Stomach (tissue), 9 donors: ENCODE measurements around the gene PRMT3. TPM values are rescaled to one million over a fixed set of nuclear protein-coding genes. Genes with fewer than 3 reads are reported as not detected.
"Not testable (repeated sequence)": the region's sequence is repeated elsewhere in the genome, so short reads cannot be mapped to it uniquely, and the experiment has no call there.

Experiments
- DNase-seq, 2 donors: peaks; one replicate each; pipeline versions ENCODE4 v3.0.0 to v3.0.0-alpha.2; 2013 to 2019
- H3K27ac ChIP-seq, 5 donors: fragments of 200-600 bp in 4 of 5; sonication (generic) in 4 of 5; one replicate each; pipeline ENCODE4 v1.5.1; 2013 to 2019; ENCODE audit warnings: mild to moderate bottlenecking in 1 of 5, moderate library complexity in 1 of 5
- H3K27me3 ChIP-seq, 3 donors: fragments of 200-600 bp; sonication (generic); one replicate each; pipeline ENCODE4 v1.5.1; 2017 to 2019; ENCODE audit warnings: mixed run types in 1 of 3
- H3K36me3 ChIP-seq, 4 donors: fragments of 200-600 bp; sonication (generic); 1 replicate in 3 of 4; 2 replicates in 1 of 4; pipeline ENCODE4 v1.5.1; 2016 to 2019
- H3K4me1 ChIP-seq, 4 donors: fragments of 200-600 bp; sonication (generic); one replicate each; pipeline ENCODE4 v1.5.1; 2016 to 2019
- H3K4me3 ChIP-seq, 4 donors: fragments of 200-600 bp; sonication (generic) in 3 of 4; one replicate each; pipeline ENCODE4 v1.5.1; 2016 to 2019; ENCODE audit warnings: mild to moderate bottlenecking in 1 of 4
- H3K9me3 ChIP-seq, 4 donors: fragments of 200-600 bp; sonication (generic); one replicate each; pipeline ENCODE4 v1.5.1; 2016 to 2019
- EP300 ChIP-seq: sonication (generic); formaldehyde crosslinking; IDR thresholded peaks from one replicate; pipeline ENCODE4 v1.6.1; 2017; ENCODE audit warnings: antibody characterized with exemption
- POLR2A ChIP-seq, 4 donors: fragments of 450-650 bp; IDR thresholded peaks; one replicate each; pipeline ENCODE4 v1.6.1; 2016; ENCODE audit warnings: antibody characterized with exemption in 4 of 4, control low read depth in 2 of 4, mild to moderate bottlenecking in 1 of 4, moderate library complexity in 1 of 4
- POLR2AphosphoS5 ChIP-seq, 3 donors: sonication (generic); formaldehyde crosslinking; IDR thresholded peaks; one replicate each; pipeline ENCODE4 v1.6.1; 2016; ENCODE audit warnings: antibody characterized with exemption in 3 of 3
- WGBS, 5 donors: extraction: QIAGEN DNeasy Blood & Tissue Kit in 3 of 5; methylation state at CpG; one replicate each; pipeline versions ENCODE4 v1.1.5 to v1.1.7; 2013 to 2018; 5-methylcytosine and 5-hydroxymethylcytosine counted together
- intact Hi-C: fragments of 100-400 bp; cut with DNase I; formaldehyde crosslinking; loops from one replicate; pipeline ENCODE4 v1.15.1; 2023; ENCODE audit warnings: low total_unique reads
- polyA plus RNA-seq, 3 donors: library from polyadenylated mRNA; stranded (reverse); fragments of 200-250 nt; gene quantifications; one replicate each; pipeline ENCODE4 v1.2.3, GENCODE V29; 2013
- total RNA-seq, 5 donors: library from RNA; depleted of rRNA; stranded (reverse); fragments of >200 nt; gene quantifications; one replicate each; pipeline versions ENCODE4 v1.1.0 to v1.2.3, GENCODE V29; 2014 to 2016
- TF ChIP-seq, protein P1 (sequence below), 7 experiments: fragments of 450-650 bp in 4 of 7; fragments of 200-600 bp in 3 of 7; sonication (generic) in 3 of 7; IDR thresholded peaks; one replicate each; pipeline ENCODE4 v1.5.1; 2016 to 2019; ENCODE audit warnings: antibody characterized with exemption in 7 of 7, control low read depth in 2 of 7, mild to moderate bottlenecking in 1 of 7
- donor health status: healthy with polysubstance abuse.
- donor health status: Bipolar disorder and iron deficiency.
- donor health status: healthy.

PRMT3 gene
- total and polyA plus RNA-seq, 8 donors: 4.7 to 54.5 (median 9.7) TPM

- H3K27me3 ChIP-seq: no peaks in the 10 kb centered on the region
- DNase-seq: no peak
- 92 to 96% (median 95%) methylated on average over 2 of the region's 2 CpGs for WGBS, 5 donors
- no peak for TF ChIP-seq POLR2A (IDR thresholded peaks at IDR 0.05)
- TF ChIP-seq POLR2AphosphoS5 (IDR thresholded peaks at IDR 0.05): no peak
- TF ChIP-seq, protein P1, sequence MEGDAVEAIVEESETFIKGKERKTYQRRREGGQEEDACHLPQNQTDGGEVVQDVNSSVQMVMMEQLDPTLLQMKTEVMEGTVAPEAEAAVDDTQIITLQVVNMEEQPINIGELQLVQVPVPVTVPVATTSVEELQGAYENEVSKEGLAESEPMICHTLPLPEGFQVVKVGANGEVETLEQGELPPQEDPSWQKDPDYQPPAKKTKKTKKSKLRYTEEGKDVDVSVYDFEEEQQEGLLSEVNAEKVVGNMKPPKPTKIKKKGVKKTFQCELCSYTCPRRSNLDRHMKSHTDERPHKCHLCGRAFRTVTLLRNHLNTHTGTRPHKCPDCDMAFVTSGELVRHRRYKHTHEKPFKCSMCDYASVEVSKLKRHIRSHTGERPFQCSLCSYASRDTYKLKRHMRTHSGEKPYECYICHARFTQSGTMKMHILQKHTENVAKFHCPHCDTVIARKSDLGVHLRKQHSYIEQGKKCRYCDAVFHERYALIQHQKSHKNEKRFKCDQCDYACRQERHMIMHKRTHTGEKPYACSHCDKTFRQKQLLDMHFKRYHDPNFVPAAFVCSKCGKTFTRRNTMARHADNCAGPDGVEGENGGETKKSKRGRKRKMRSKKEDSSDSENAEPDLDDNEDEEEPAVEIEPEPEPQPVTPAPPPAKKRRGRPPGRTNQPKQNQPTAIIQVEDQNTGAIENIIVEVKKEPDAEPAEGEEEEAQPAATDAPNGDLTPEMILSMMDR (IDR thresholded peaks at IDR 0.05): no peak
- no peak for TF ChIP-seq EP300
- H3K36me3 ChIP-seq: peaks cover 0 to 8% (median 7%) of the 10 kb centered on the region in 4 donors
- H3K27ac ChIP-seq: no peak overlapping the region
- peaks cover 0 to 15% (median 3%) of the 10 kb centered on the region in 4 donors for H3K4me1 ChIP-seq
- H3K4me3 ChIP-seq: no peak overlapping the region
- H3K9me3 ChIP-seq: no peaks in the 10 kb centered on the region
- intact Hi-C loops: no loop called here
Measured at GRCh38 chr11:20474882-20475517, 87.5 kb downstream of the PRMT3 start.

DNA sequence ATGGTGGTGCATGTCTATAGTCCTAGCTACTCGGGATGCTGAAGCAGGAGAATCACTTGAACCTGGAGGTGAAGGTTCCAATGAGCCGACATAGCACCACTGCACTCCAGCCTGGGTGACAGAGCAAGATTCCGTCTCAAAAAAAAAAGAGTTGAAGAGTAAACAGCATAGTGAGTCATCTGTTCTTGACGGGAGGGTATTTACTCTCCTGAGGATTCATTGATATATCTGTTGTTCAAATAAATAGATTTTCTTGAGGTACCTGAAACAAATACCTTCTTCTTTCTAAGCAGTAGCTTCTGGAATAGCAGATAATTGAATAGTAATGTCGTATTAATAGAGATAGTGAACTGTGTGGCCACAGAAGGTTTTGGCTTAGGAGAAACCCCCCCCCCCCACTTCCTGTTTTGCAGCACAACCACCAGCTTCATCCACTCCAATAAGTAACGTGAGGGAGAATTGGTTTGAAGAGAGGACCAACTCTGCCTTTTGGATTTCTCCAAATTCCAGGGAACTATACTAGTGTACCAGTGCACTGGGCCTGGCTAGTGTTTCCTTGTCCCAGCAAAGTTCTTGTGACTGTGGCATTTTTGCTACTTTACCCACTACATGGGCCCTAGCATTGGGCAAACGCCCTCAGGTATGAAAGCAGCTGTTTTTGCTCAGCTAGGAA, 90.0 kb downstream of the PRMT3 start:
- 71 to 82% (median 75%) methylated on average over 7 of the region's 7 CpGs for WGBS, 5 donors
- no peak for DNase-seq
- Histone ChIP-seq H3K36me3 (peaks cover 0 to 4% (median 0%) of the 10 kb centered on the region in 4 donors), H3K4me1 (peaks cover 0 to 15% (median 3%) of the 10 kb centered on the region in 4 donors), H3K4me3 (no peak overlapping the region), H3K27me3 (no peaks in the 10 kb centered on the region), H3K27ac (no peak overlapping the region), H3K9me3 (no peaks in the 10 kb centered on the region)
- TF ChIP-seq POLR2A (IDR thresholded peaks at IDR 0.05) (no peak), POLR2AphosphoS5 (IDR thresholded peaks at IDR 0.05) (no peak), EP300 (no peak)
- TF ChIP-seq, protein P1 (IDR thresholded peaks at IDR 0.05): no peak
- intact Hi-C loops: no loop called here

GRCh38 chr11:20479513-20479912, 92.0 kb downstream of the PRMT3 start:
- 86 to 90% (median 87%) methylated on average over 6 of the region's 6 CpGs for WGBS, 5 donors
- intact Hi-C loops: no loop called here
- H3K36me3 ChIP-seq: peaks cover 0 to 4% (median 0%) of the 10 kb centered on the region in 4 donors
- no peak for DNase-seq
- TF ChIP-seq, protein P1 (IDR thresholded peaks at IDR 0.05): no peak
- no peak for TF ChIP-seq POLR2AphosphoS5 (IDR thresholded peaks at IDR 0.05)
- no peak for TF ChIP-seq EP300
- TF ChIP-seq POLR2A (IDR thresholded peaks at IDR 0.05): no peak
- H3K4me1 ChIP-seq: peaks cover 0 to 8% (median 0%) of the 10 kb centered on the region in 4 donors
- no peaks in the 10 kb centered on the region for H3K27me3 ChIP-seq
- no peak overlapping the region for H3K27ac ChIP-seq
- H3K4me3 ChIP-seq: no peak overlapping the region
- H3K9me3 ChIP-seq: no peaks in the 10 kb centered on the region

DNA sequence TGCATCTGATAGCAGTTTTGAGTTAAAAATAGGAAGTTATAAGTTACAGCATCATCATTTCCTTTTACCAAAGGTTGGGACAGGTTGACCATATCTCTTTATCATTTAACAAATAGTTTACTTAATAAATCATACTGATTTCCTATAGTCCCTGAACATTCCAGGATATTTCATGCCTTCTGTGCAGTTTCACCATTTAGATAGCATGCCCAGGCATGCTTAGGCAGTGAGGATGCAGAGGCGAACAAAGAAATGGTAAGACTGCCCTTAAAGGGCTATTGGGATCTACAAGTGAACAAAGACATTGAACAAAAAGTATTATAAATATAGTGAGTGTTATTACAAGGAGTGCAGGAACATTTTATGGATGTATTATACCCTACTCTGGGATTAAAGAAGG, 96.4 kb downstream of the PRMT3 start:
- no peak overlapping the region for H3K4me3 ChIP-seq
- WGBS, 5 donors: 95 to 100% (median 97%) methylated on average over 1 of the region's 1 CpG
- no peaks in the 10 kb centered on the region for H3K9me3 ChIP-seq
- no peaks in the 10 kb centered on the region for H3K27me3 ChIP-seq
- intact Hi-C loops: no loop called here
- TF ChIP-seq, protein P1 (IDR thresholded peaks at IDR 0.05): no peak
- TF ChIP-seq POLR2A (IDR thresholded peaks at IDR 0.05): no peak
- H3K36me3 ChIP-seq: peaks cover 0 to 4% (median 0%) of the 10 kb centered on the region in 4 donors
- no peaks in the 10 kb centered on the region for H3K4me1 ChIP-seq
- no peak for DNase-seq
- H3K27ac ChIP-seq: no peak overlapping the region

GRCh38 chr11:20484416-20484815, 96.9 kb downstream of the PRMT3 start:
- H3K27ac ChIP-seq, DNase-seq, intact Hi-C loops, H3K36me3 ChIP-seq, H3K4me1 ChIP-seq, H3K27me3 ChIP-seq, H3K4me3 ChIP-seq, H3K9me3 ChIP-seq: not testable (repeated sequence)
- WGBS, 5 donors: 68 to 97% (median 90%) methylated on average over 1 of the region's 1 CpG
